ENCODE results near the gene KAT5.
"Not testable (repeated sequence)": the region's sequence is repeated elsewhere in the genome, so short reads cannot be mapped to it uniquely, and the experiment has no call there.

KAT5 gene

DNA sequence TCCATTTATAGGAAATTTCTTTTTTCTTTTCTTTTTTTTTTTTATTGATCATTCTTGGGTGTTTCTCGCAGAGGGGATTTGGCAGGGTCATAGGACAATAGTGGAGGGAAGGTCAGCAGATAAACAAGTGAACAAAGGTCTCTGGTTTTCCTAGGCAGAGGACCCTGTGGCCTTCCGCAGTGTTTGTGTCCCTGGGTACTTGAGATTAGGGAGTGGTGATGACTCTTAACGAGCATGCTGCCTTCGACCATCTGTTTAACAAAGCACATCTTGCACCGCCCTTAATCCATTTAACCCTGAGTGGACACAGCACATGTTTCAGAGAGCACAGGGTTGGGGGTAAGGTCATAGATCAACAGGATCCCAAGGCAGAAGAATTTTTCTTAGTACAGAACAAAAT lies 50.1 kb downstream of the KAT5 start:
- not testable (repeated sequence) for DNase-seq

DNA sequence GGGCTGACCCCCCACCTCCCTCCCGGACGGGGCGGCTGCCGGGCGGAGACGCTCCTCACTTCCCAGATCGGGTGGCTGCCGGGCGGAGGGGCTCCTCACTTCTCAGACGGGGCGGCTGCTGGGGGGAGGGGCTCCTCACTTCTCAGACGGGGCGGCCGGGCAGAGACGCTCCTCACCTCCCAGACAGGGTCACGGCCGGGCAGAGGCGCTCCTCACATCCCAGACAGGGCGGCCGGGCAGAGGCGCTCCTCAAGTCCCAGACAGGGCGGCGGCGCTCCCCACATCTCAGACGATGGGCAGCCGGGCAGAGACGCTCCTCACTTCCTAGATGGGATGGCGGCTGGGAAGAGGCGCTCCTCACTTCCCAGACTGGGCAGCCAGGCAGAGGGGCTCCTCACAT lies 50.8 kb downstream of the KAT5 start:
- DNase-seq, result not testable (repeated sequence)

DNA sequence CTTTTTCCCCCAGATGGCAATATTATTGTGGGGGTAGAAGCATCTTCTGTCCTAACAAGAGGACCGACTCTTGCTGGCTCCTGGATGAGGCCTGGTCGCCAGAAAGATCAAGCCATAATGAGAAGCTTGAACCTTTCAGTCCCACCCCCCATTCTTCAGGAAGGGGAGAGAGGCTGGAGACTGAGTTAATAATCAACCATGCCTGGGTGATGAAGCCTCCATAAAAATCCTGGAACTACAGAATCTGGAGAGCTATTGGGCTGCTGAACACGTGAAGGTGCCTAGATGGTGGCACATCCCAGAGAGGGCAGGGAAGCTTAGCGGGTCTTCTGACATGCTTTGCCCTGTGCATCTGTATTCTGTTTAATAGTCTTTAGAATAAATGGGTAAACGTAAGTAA lies 52.4 kb downstream of the KAT5 start:
- DNase-seq, result no peak

DNA sequence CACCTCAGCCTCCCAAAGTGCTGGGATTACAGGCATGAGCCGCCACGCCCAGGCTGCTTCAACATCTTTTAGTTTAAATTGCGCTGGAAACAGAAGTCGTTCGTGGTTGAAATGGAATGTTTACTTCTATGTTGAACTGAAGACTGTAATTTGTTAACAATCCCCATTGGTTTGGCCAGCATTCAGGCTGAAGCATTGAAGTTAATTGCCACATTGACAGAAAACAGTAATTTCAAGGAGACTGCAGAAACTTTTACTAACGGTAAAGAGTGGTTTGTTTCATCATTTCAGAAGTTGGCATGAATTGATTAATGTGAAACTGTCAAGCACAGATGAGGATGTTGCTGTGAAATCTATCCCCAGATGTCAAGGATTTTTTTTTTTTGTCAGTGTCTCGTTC lies 54.5 kb downstream of the KAT5 start:
- no peak for DNase-seq

DNA sequence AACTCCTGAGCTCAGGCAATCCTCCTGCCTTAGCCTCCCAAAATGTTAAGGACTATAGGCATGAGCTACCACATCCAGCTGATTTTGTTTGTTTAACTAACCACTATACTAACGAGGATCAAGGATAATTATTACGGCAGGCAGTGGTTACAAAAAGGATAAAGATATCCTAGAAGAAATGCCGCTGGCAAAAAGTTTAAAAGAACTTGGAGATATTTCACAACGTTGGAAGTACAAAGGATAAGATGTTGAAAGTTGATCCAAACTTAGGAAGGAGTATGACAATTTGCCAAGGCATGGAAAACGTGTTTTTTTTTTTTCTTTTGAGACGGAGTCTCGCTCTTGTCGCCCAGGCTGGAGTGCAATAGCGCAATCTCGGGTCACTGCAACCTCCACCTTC lies 55.4 kb downstream of the KAT5 start:
- no peak for DNase-seq

DNA sequence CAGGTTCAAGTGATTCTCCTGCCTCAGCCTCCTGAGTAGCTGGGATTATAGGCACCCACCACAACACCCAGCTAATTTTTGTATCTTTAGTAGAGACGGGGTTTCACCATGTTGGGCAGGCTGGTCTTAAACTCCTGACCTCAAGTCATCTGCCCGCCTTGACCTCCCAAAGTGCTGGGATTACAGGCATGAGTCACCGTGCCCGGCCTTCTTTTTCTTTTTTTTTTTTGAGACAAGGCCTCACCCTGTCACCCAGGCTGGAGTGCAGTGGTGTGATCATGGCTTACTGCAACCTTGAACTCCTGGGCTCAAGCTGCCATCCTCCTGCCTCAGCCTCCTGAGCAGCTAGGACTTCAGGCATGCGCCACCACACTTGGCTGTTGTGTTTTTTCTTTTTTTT lies 55.8 kb downstream of the KAT5 start:
- DNase-seq, result not testable (repeated sequence)
